ENCODE data around the gene PDGFD. TPM values are rescaled to one million over a fixed set of nuclear protein-coding genes. Genes with fewer than 3 reads are reported as not detected.

Gene PDGFD
- polyA plus RNA-seq, 1 donor from 2014 or later, result 1.0 TPM

DNA sequence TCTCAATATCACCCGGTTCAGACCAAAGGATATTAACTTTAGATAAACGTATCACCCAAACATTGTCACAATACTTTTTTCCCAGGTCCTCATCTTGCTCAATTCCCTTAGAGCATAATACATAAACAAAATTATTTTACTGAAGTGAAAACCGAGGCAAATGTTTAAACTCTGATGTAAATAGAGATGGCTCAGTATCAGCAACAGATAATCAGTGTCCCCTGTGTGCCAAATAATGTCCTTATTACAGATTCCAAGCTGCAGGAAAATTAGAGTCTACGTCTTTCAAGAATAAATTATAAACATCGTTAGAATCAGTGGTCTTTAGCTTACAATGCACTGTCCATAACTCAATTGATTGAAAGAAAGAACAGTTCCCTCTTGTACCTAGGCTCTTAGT lies 77.3 kb downstream of the PDGFD start:
- Histone ChIP-seq H3K4me2 (ENCODE audit: low read length) (no peak overlapping the region), H3K27me3 (ENCODE audit: insufficient read depth, low read depth, low read length) (no peaks in the 10 kb centered on the region), H3K27ac (ENCODE audit: low read length) (no peak overlapping the region), H3K79me2 (replicated peaks; ENCODE audit: insufficient read depth, low read length) (no peaks in the 10 kb centered on the region), H3K9ac (ENCODE audit: low read length) (no peak overlapping the region), H3K9me2 (ENCODE audit: insufficient read depth, low read length) (no peaks in the 10 kb centered on the region), H2AFZ (ENCODE audit: low read depth, low read length) (no peak overlapping the region), H3K36me3 (ENCODE audit: insufficient read depth, low read length) (no peaks in the 10 kb centered on the region), H3K9me3 (ENCODE audit: low read length) (no peaks in the 10 kb centered on the region), H3F3A (ENCODE audit: insufficient read depth, low read length, poor library complexity, severe bottlenecking) (peaks cover 7% of the 10 kb centered on the region), H4K20me1 (ENCODE audit: insufficient read depth) (no peaks in the 10 kb centered on the region), H3K4me3 (ENCODE audit: low read length) (no peak overlapping the region)
- TF ChIP-seq MXI1 (conservative IDR thresholded peaks at IDR 0.05; ENCODE audit: poor library complexity, severe bottlenecking) (no peak), EZH2 (IDR thresholded peaks at IDR 0.05; ENCODE audit: borderline replicate concordance, insufficient read depth, low read length, poor library complexity, severe bottlenecking) (no peak), POLR2AphosphoS5 (IDR thresholded peaks at IDR 0.05) (no peak), RAD21 (conservative IDR thresholded peaks at IDR 0.05) (no peak), EP300 (conservative IDR thresholded peaks at IDR 0.05; ENCODE audit: poor library complexity, severe bottlenecking) (no peak), TAF1 (IDR thresholded peaks at IDR 0.05; ENCODE audit: low read depth) (no peak), SMC3 (conservative IDR thresholded peaks at IDR 0.05; ENCODE audit: poor library complexity) (no peak)
- TF ChIP-seq, protein P1, sequence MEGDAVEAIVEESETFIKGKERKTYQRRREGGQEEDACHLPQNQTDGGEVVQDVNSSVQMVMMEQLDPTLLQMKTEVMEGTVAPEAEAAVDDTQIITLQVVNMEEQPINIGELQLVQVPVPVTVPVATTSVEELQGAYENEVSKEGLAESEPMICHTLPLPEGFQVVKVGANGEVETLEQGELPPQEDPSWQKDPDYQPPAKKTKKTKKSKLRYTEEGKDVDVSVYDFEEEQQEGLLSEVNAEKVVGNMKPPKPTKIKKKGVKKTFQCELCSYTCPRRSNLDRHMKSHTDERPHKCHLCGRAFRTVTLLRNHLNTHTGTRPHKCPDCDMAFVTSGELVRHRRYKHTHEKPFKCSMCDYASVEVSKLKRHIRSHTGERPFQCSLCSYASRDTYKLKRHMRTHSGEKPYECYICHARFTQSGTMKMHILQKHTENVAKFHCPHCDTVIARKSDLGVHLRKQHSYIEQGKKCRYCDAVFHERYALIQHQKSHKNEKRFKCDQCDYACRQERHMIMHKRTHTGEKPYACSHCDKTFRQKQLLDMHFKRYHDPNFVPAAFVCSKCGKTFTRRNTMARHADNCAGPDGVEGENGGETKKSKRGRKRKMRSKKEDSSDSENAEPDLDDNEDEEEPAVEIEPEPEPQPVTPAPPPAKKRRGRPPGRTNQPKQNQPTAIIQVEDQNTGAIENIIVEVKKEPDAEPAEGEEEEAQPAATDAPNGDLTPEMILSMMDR (IDR thresholded peaks at IDR 0.05; ENCODE audit: poor library complexity, severe bottlenecking), result no peak
- TF ChIP-seq, protein P2, sequence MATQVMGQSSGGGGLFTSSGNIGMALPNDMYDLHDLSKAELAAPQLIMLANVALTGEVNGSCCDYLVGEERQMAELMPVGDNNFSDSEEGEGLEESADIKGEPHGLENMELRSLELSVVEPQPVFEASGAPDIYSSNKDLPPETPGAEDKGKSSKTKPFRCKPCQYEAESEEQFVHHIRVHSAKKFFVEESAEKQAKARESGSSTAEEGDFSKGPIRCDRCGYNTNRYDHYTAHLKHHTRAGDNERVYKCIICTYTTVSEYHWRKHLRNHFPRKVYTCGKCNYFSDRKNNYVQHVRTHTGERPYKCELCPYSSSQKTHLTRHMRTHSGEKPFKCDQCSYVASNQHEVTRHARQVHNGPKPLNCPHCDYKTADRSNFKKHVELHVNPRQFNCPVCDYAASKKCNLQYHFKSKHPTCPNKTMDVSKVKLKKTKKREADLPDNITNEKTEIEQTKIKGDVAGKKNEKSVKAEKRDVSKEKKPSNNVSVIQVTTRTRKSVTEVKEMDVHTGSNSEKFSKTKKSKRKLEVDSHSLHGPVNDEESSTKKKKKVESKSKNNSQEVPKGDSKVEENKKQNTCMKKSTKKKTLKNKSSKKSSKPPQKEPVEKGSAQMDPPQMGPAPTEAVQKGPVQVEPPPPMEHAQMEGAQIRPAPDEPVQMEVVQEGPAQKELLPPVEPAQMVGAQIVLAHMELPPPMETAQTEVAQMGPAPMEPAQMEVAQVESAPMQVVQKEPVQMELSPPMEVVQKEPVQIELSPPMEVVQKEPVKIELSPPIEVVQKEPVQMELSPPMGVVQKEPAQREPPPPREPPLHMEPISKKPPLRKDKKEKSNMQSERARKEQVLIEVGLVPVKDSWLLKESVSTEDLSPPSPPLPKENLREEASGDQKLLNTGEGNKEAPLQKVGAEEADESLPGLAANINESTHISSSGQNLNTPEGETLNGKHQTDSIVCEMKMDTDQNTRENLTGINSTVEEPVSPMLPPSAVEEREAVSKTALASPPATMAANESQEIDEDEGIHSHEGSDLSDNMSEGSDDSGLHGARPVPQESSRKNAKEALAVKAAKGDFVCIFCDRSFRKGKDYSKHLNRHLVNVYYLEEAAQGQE (IDR thresholded peaks at IDR 0.05; ENCODE audit: borderline replicate concordance), result no peak

DNA sequence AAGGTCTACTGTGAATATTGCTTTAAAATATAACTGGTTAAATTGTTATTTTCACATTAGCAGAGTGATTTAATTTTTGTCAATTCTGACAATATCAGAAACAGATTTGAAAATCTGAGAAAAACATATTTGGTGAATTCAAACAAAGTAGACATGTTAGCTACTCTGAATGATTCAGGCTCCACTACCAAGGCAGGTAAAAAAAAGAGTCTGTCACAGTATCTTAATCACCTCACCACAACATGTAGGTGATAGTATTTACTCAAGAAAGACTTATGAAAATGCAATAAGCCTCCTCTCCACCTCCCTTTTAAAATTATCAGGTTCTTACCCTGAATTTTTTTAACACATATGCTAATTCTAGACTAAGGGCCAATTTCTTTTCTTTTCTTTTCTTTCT lies 85.0 kb downstream of the PDGFD start:
- no peak overlapping the region for H2AFZ ChIP-seq (ENCODE audit: low read depth, low read length)
- no peaks in the 10 kb centered on the region for H3F3A ChIP-seq (ENCODE audit: insufficient read depth, low read length, poor library complexity, severe bottlenecking)
- H3K36me3 ChIP-seq (ENCODE audit: insufficient read depth, low read length), result no peaks in the 10 kb centered on the region
- no peak overlapping the region for H3K4me2 ChIP-seq (ENCODE audit: low read length)
- no peaks in the 10 kb centered on the region for H4K20me1 ChIP-seq (ENCODE audit: insufficient read depth)
- no peaks in the 10 kb centered on the region for H3K27me3 ChIP-seq (ENCODE audit: insufficient read depth, low read depth, low read length)
- no peaks in the 10 kb centered on the region for H3K9me3 ChIP-seq (ENCODE audit: low read length)
- H3K27ac ChIP-seq (ENCODE audit: low read length), result no peak overlapping the region
- no peak overlapping the region for H3K9ac ChIP-seq (ENCODE audit: low read length)
- H3K79me2 ChIP-seq (replicated peaks; ENCODE audit: insufficient read depth, low read length), result no peaks in the 10 kb centered on the region
- TF ChIP-seq MXI1 (conservative IDR thresholded peaks at IDR 0.05; ENCODE audit: poor library complexity, severe bottlenecking) (no peak), POLR2AphosphoS5 (IDR thresholded peaks at IDR 0.05) (no peak), SMC3 (conservative IDR thresholded peaks at IDR 0.05; ENCODE audit: poor library complexity) (no peak), EZH2 (IDR thresholded peaks at IDR 0.05; ENCODE audit: borderline replicate concordance, insufficient read depth, low read length, poor library complexity, severe bottlenecking) (no peak), TAF1 (IDR thresholded peaks at IDR 0.05; ENCODE audit: low read depth) (no peak), EP300 (conservative IDR thresholded peaks at IDR 0.05; ENCODE audit: poor library complexity, severe bottlenecking) (no peak), RAD21 (conservative IDR thresholded peaks at IDR 0.05) (no peak)
- TF ChIP-seq, protein P2 (IDR thresholded peaks at IDR 0.05; ENCODE audit: borderline replicate concordance), result no peak
- TF ChIP-seq, protein P1 (IDR thresholded peaks at IDR 0.05; ENCODE audit: poor library complexity, severe bottlenecking), result no peak
- no peak overlapping the region for H3K4me3 ChIP-seq (ENCODE audit: low read length)
- no peaks in the 10 kb centered on the region for H3K9me2 ChIP-seq (ENCODE audit: insufficient read depth, low read length)

All from neural cell (in vitro differentiated cells).